ENCODE data around the gene FOXI2. TPM values are rescaled to one million over a fixed set of nuclear protein-coding genes. Genes with fewer than 3 reads are reported as not detected.

The FOXI2 gene
- total RNA-seq, 4 donors from 2014 or later, result 0.13 to 0.77 (median 0.73) TPM; not detected in 1

DNA sequence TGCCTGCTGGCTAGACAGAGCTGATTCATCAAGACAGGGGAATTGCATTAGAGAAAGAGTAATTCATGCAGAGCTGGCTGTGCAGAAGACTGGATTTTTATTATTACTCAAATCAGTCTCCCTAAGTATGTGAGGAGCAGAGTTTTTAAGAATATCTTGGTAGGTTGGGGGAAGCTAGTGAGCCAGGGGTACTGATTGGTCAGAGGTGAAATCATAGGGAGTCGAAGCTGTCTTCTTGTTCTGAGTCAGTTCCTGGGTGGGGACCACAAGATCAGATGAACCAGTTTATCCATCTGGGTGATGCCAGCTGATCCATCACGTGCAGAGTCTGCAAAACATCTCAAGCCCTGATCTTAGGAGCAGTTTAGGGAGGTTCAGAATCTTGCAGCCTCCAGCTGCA, 39.8 kb downstream of the FOXI2 start:
- no peak for ATAC-seq
- no peaks in the 10 kb centered on the region for H3K4me1 ChIP-seq
- no peak overlapping the region for H3K27ac ChIP-seq
- 40 to 70% methylated on average over 2 of the region's 2 CpGs for WGBS, 2 donors (ENCODE audit: low coverage in 1 of 2)
- H3K4me3 ChIP-seq, result no peak overlapping the region
- H3K9me3 ChIP-seq, result no peaks in the 10 kb centered on the region
- TF ChIP-seq, protein P1, sequence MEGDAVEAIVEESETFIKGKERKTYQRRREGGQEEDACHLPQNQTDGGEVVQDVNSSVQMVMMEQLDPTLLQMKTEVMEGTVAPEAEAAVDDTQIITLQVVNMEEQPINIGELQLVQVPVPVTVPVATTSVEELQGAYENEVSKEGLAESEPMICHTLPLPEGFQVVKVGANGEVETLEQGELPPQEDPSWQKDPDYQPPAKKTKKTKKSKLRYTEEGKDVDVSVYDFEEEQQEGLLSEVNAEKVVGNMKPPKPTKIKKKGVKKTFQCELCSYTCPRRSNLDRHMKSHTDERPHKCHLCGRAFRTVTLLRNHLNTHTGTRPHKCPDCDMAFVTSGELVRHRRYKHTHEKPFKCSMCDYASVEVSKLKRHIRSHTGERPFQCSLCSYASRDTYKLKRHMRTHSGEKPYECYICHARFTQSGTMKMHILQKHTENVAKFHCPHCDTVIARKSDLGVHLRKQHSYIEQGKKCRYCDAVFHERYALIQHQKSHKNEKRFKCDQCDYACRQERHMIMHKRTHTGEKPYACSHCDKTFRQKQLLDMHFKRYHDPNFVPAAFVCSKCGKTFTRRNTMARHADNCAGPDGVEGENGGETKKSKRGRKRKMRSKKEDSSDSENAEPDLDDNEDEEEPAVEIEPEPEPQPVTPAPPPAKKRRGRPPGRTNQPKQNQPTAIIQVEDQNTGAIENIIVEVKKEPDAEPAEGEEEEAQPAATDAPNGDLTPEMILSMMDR (IDR thresholded peaks at IDR 0.05), result no peak
- TF ChIP-seq POLR2AphosphoS5 (IDR thresholded peaks at IDR 0.05) (no peak), POLR2A (IDR thresholded peaks at IDR 0.05) (no peak), EP300 (IDR thresholded peaks at IDR 0.05) (no peak)
- peaks cover 6% of the 10 kb centered on the region for H3K27me3 ChIP-seq
- H3K36me3 ChIP-seq, result no peaks in the 10 kb centered on the region

DNA sequence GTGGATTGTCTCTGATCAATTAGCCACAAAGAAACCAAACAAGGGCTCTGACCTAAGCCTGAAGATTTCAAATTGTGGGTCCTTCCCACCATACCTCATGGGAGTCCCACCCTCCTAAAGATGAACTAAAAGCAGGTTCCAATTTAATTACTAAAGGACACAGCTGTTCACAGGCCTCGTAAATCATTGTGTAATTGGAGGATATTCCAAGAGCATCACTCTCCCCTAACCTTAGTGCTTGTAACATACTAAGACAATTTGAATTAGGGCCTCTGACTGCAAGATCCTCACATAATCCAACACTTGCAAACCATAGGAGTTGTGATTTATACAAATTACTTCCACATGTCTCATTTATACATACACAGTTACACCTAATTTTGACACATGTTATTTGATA, 44.4 kb downstream of the FOXI2 start:
- peaks cover 0 to 10% (median 0%) of the 10 kb centered on the region in 3 donors for H3K9me3 ChIP-seq
- no peak for TF ChIP-seq EP300 (IDR thresholded peaks at IDR 0.05)
- no peak for TF ChIP-seq POLR2A (IDR thresholded peaks at IDR 0.05)
- TF ChIP-seq POLR2AphosphoS5 (IDR thresholded peaks at IDR 0.05), result no peak
- TF ChIP-seq, protein P1 (IDR thresholded peaks at IDR 0.05), result no peak
- H3K27ac ChIP-seq, result no peak overlapping the region
- H3K4me3 ChIP-seq, result no peak overlapping the region
- no peaks in the 10 kb centered on the region for H3K4me1 ChIP-seq
- H3K27me3 ChIP-seq, result peaks cover 6% of the 10 kb centered on the region
- WGBS, 2 donors (ENCODE audit: low coverage in 1 of 2), result 64% methylated on average over 1 of the region's 1 CpG; no CpG with 5 or more reads in 1 of the 2 donors
- H3K36me3 ChIP-seq, result no peaks in the 10 kb centered on the region
- no peak for ATAC-seq

DNA sequence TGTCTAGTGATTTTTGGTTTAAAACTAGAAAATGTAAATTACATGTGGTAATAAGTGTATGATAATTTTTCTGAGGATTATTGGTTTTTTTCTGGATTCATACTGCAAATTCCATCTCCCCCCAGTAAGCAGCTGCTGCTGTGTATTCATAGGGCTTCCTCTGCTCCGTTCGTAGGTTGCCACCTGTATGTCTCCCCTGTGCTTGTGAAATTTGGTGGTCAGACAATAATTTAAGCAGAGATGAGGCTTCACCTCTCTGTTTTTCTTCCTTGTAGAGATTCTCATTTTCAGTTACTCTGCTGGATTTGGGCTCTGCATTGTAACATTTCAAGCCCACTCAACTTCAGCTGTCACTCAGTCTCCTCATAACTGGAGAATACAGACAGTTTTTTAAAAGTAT, 50.9 kb downstream of the FOXI2 start:
- H3K4me1 ChIP-seq, result no peaks in the 10 kb centered on the region

DNA sequence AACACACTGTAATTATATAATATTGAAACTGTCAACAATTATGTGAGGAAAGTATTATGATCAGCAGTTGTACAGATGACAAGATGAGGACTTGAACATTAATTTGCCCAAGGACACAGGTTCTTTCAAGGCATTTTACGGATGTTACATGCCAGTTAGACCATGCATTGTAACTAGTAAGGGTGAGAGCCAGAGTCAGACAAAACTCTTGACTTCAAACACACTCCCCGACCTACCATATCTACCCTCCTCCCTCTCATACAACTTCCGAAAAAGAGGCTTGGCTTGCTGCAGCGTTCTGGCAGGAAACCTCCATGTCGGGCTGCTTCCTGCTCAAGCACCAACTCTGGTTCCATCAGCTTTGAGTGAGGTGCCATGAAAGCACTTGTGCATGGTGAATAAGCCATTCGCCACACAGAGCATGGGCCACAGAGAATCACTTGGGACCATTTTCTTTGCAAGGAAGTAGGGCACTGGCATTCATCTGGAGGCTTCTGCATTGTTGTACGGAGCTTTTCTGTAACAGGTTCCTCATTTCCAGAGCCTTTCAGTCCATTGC, 53.2 kb downstream of the FOXI2 start:
- TF ChIP-seq, protein P1 (IDR thresholded peaks at IDR 0.05), result no peak
- TF ChIP-seq EP300 (IDR thresholded peaks at IDR 0.05) (no peak), POLR2A (IDR thresholded peaks at IDR 0.05) (no peak), POLR2AphosphoS5 (IDR thresholded peaks at IDR 0.05) (no peak)
- Histone ChIP-seq H3K4me3 (no peak overlapping the region), H3K4me1 (no peaks in the 10 kb centered on the region), H3K36me3 (no peaks in the 10 kb centered on the region), H3K9me3 (peaks cover 0 to 28% (median 0%) of the 10 kb centered on the region in 3 donors), H3K27me3 (no peaks in the 10 kb centered on the region), H3K27ac (no peak overlapping the region)
- 33 to 66% methylated on average over 1 to 5 of the region's 7 CpGs for WGBS, 2 donors (ENCODE audit: low coverage in 1 of 2)
- no peak for ATAC-seq

More for the DNA sequence above, 50.9 kb downstream of the FOXI2 start:
- TF ChIP-seq EP300 (IDR thresholded peaks at IDR 0.05) (no peak), POLR2A (IDR thresholded peaks at IDR 0.05) (no peak), POLR2AphosphoS5 (IDR thresholded peaks at IDR 0.05) (no peak)
- TF ChIP-seq, protein P1 (IDR thresholded peaks at IDR 0.05), result no peak
- H3K27me3 ChIP-seq, result no peaks in the 10 kb centered on the region
- ATAC-seq, result no peak
- H3K27ac ChIP-seq, result no peak overlapping the region
- no peak overlapping the region for H3K4me3 ChIP-seq
- WGBS, 2 donors (ENCODE audit: low coverage in 1 of 2), result 70 to 80% methylated on average over 2 of the region's 2 CpGs
- no peaks in the 10 kb centered on the region for H3K36me3 ChIP-seq
- H3K9me3 ChIP-seq, result peaks cover 0 to 20% (median 0%) of the 10 kb centered on the region in 3 donors

Other genes with a start within 250 kb of the FOXI2 start
- gene NPS, start 187.9 kb upstream of the FOXI2 start, total RNA-seq, result not detected
- gene CLRN3, start 155.8 kb downstream of the FOXI2 start, total RNA-seq, result not detected
- 10 to 100 TPM in 1 of 4 donors, 1 to 10 TPM in 3; 6.4 to 16.4 (median 8.5) TPM for gene PTPRE, start 169.9 kb downstream of the FOXI2 start, total RNA-seq